Neuronal stem cell (in vitro differentiated cells): ENCODE measurements around the gene PPID.

ENCODE experiments used
- DNase-seq: peaks from one replicate; pipeline ENCODE4 v3.0.0-alpha.2; 2013; ENCODE audit warnings: low spot score
- H2AFZ ChIP-seq: one replicate; pipeline ENCODE4 v1.6.1; 2013; ENCODE audit warnings: mild to moderate bottlenecking, low read length, inconsistent platforms
- H2AK5ac ChIP-seq: 2 replicates; pipeline ENCODE4 v1.6.1; 2013; ENCODE audit warnings: low read depth, mild to moderate bottlenecking, inconsistent platforms, low read length, moderate library complexity, mixed read lengths
- H2BK120ac ChIP-seq: 2 replicates; pipeline ENCODE4 v1.6.1; 2013; ENCODE audit warnings: low read depth, mild to moderate bottlenecking, inconsistent platforms, low read length, moderate library complexity, mixed read lengths
- H2BK12ac ChIP-seq: one replicate; pipeline ENCODE4 v1.6.1; 2013; ENCODE audit warnings: low read length, inconsistent platforms
- H2BK15ac ChIP-seq: 2 replicates; pipeline ENCODE4 v1.6.1; 2013; ENCODE audit warnings: mild to moderate bottlenecking, low read length, inconsistent platforms, mixed read lengths
- H2BK5ac ChIP-seq: one replicate; pipeline ENCODE4 v1.6.1; 2013; ENCODE audit warnings: inconsistent platforms, mild to moderate bottlenecking, low read length, moderate library complexity
- H3K14ac ChIP-seq: one replicate; pipeline ENCODE4 v1.6.1; 2013; ENCODE audit warnings: low read length, inconsistent platforms
- H3K18ac ChIP-seq: 2 replicates; pipeline ENCODE4 v1.6.1; 2013; ENCODE audit warnings: low read length, inconsistent platforms
- H3K23ac ChIP-seq: 2 replicates; pipeline ENCODE4 v1.6.1; 2013; ENCODE audit warnings: low read depth, mild to moderate bottlenecking, mixed read lengths, low read length, inconsistent platforms; ENCODE audit not compliant: poor library complexity
- H3K27ac ChIP-seq: replicated peaks from 3 replicates; pipeline ENCODE4 v1.5.1; 2013; ENCODE audit warnings: low read length, inconsistent platforms
- H3K27me3 ChIP-seq, 3 experiments: 2 replicates each; pipeline ENCODE4 v1.6.1; 2013; ENCODE audit warnings: low read length in 3 of 3, mild to moderate bottlenecking in 2 of 3, inconsistent platforms in 1 of 3, low read depth in 1 of 3, mixed read lengths in 1 of 3, moderate library complexity in 1 of 3; ENCODE audit not compliant: control insufficient read depth in 3 of 3, insufficient read depth in 3 of 3
- H3K36me3 ChIP-seq, 2 donors: replicated peaks in 1 of 2; 2 replicates each; pipeline ENCODE4 v1.6.1; 2013; ENCODE audit warnings: low read length in 2 of 2; ENCODE audit not compliant: control insufficient read depth in 2 of 2, insufficient read depth in 2 of 2
- H3K4ac ChIP-seq: 2 replicates; pipeline ENCODE4 v1.6.1; 2013; ENCODE audit warnings: inconsistent platforms, mild to moderate bottlenecking, low read length, moderate library complexity
- H3K4me1 ChIP-seq, 2 donors: 1 replicate in 1 of 2; 2 replicates in 1 of 2; pipeline ENCODE4 v1.6.1; 2013; ENCODE audit warnings: low read length in 2 of 2, low read depth in 1 of 2; ENCODE audit not compliant: control insufficient read depth in 2 of 2, insufficient read depth in 1 of 2
- H3K4me2 ChIP-seq: one replicate; pipeline ENCODE4 v1.6.1; 2013; ENCODE audit warnings: mild to moderate bottlenecking, low read length, inconsistent platforms; ENCODE audit not compliant: insufficient read depth, poor library complexity, severe bottlenecking
- H3K4me3 ChIP-seq, 2 donors: 2 replicates each; pipeline ENCODE4 v1.5.1; 2013; ENCODE audit warnings: low read length in 2 of 2, mild to moderate bottlenecking in 2 of 2, inconsistent platforms in 1 of 2, moderate library complexity in 1 of 2
- H3K79me1 ChIP-seq: one replicate; pipeline ENCODE4 v1.6.1; 2013; ENCODE audit warnings: low read depth, mild to moderate bottlenecking, inconsistent platforms, low read length, moderate library complexity
- H3K9ac ChIP-seq: one replicate; pipeline ENCODE4 v1.6.1; 2013; ENCODE audit warnings: mild to moderate bottlenecking, low read depth, low read length, inconsistent platforms; ENCODE audit not compliant: poor library complexity
- H3K9me3 ChIP-seq, 2 donors: replicated peaks in 1 of 2; 2 replicates each; pipeline versions ENCODE3 to v1.6.1; 2013; ENCODE audit warnings: low read length in 2 of 2, mild to moderate bottlenecking in 2 of 2, inconsistent platforms in 1 of 2, low read depth in 1 of 2, mixed read lengths in 1 of 2, moderate library complexity in 1 of 2; ENCODE audit not compliant: control insufficient read depth in 2 of 2, insufficient read depth in 1 of 2
- H4K8ac ChIP-seq: one replicate; pipeline ENCODE4 v1.6.1; 2013; ENCODE audit warnings: low read depth, mild to moderate bottlenecking, inconsistent platforms, low read length, moderate library complexity
- H4K91ac ChIP-seq: one replicate; pipeline ENCODE4 v1.6.1; 2013; ENCODE audit warnings: low read length, low read depth, mild to moderate bottlenecking, inconsistent platforms; ENCODE audit not compliant: poor library complexity
- WGBS, 2 donors: extraction: QIAGEN DNeasy Blood & Tissue Kit; methylation state at CpG; one replicate each; pipeline ENCODE4 v1.1.7; 2013; ENCODE audit warnings: missing lambda C conversion rate in 2 of 2, mixed read lengths in 1 of 2; ENCODE audit not compliant: insufficient read length in 2 of 2, insufficient replicate concordance in 1 of 2; ENCODE audit errors: extremely low coverage in 2 of 2; 5-methylcytosine and 5-hydroxymethylcytosine counted together

The PPID gene

GRCh38 chr4:158724637-158725036 lies 1.4 kb upstream of the PPID start:
- H3K27ac ChIP-seq = no peak overlapping the region
- no CpG with 5 or more reads among the region's 4 CpGs for WGBS, 2 donors

GRCh38 chr4:158722291-158722916 lies 792 bp downstream of the PPID start:
- Histone ChIP-seq H2BK120ac (no peak overlapping the region), H3K36me3 (peaks cover 16 to 42% of the 10 kb centered on the region in 2 donors), H3K4ac (no peak overlapping the region), H3K18ac (no peak overlapping the region), H3K9me3 (no peaks in the 10 kb centered on the region), H4K91ac (no peak overlapping the region), H3K4me1 (peaks cover 0 to 3% of the 10 kb centered on the region in 2 donors), H3K27ac (no peak overlapping the region), H3K4me3 (peak overlapping the region; percentile 62 to 95), H3K14ac (no peak overlapping the region), H2BK15ac (no peak overlapping the region), H3K23ac (no peak overlapping the region), H2BK5ac (no peak overlapping the region), H3K9ac (no peak overlapping the region), H3K79me1 (peaks cover 2% of the 10 kb centered on the region), H2AK5ac (no peak overlapping the region), H4K8ac (no peak overlapping the region), H2BK12ac (no peak overlapping the region), H2AFZ (peak overlapping the region; percentile 92), H3K27me3 (no peaks in the 10 kb centered on the region), H3K4me2 (peak overlapping the region; percentile 81)
- peak; percentile 23 for DNase-seq
- no CpG with 5 or more reads among the region's 16 CpGs for WGBS, 2 donors

More at GRCh38 chr4:158724637-158725036, 1.4 kb upstream of the PPID start:
- Histone ChIP-seq H3K4me1 (peaks cover 4 to 7% of the 10 kb centered on the region in 2 donors), H2AFZ (peak overlapping the region; percentile 30), H4K91ac (no peak overlapping the region), H3K79me1 (peaks cover 2% of the 10 kb centered on the region), H2BK5ac (no peak overlapping the region), H3K23ac (no peak overlapping the region), H3K4ac (no peak overlapping the region), H2BK12ac (no peak overlapping the region), H3K9me3 (no peaks in the 10 kb centered on the region), H3K18ac (no peak overlapping the region), H2AK5ac (no peak overlapping the region), H3K4me2 (no peak overlapping the region), H2BK120ac (no peak overlapping the region), H3K9ac (no peak overlapping the region), H3K27me3 (no peaks in the 10 kb centered on the region), H2BK15ac (no peak overlapping the region), H3K36me3 (peaks cover 9 to 19% of the 10 kb centered on the region in 2 donors), H3K14ac (no peak overlapping the region), H3K4me3 (no peak overlapping the region), H4K8ac (no peak overlapping the region)
- DNase-seq = no peak

GRCh38 chr4:158721680-158722079 lies 1.5 kb downstream of the PPID start:
- no peak overlapping the region for H3K4ac ChIP-seq
- H4K8ac ChIP-seq = no peak overlapping the region
- no peak overlapping the region for H2BK12ac ChIP-seq
- H2AK5ac ChIP-seq = no peak overlapping the region
- no peak overlapping the region for H2BK15ac ChIP-seq
- H3K9ac ChIP-seq = no peak overlapping the region
- WGBS, 2 donors = no CpG with 5 or more reads among the region's 1 CpG
- no peak overlapping the region for H3K4me3 ChIP-seq
- H3K23ac ChIP-seq = no peak overlapping the region
- H2BK120ac ChIP-seq = no peak overlapping the region
- H3K4me2 ChIP-seq = no peak overlapping the region
- H3K14ac ChIP-seq = no peak overlapping the region
- H3K27me3 ChIP-seq = no peaks in the 10 kb centered on the region
- no peak overlapping the region for H4K91ac ChIP-seq
- H3K79me1 ChIP-seq = peaks cover 2% of the 10 kb centered on the region
- no peak overlapping the region for H3K27ac ChIP-seq
- H3K4me1 ChIP-seq = peaks cover 0 to 3% of the 10 kb centered on the region in 2 donors
- H3K36me3 ChIP-seq = peaks cover 16 to 49% of the 10 kb centered on the region in 2 donors
- H2AFZ ChIP-seq = no peak overlapping the region
- no peak overlapping the region for H3K18ac ChIP-seq
- no peaks in the 10 kb centered on the region for H3K9me3 ChIP-seq
- H2BK5ac ChIP-seq = no peak overlapping the region
- DNase-seq = no peak

- H3K36me3 ChIP-seq = peaks cover 26 to 96% of the 10 kb centered on the region in 2 donors
- no peak overlapping the region for H2BK120ac ChIP-seq
- no peak overlapping the region for H3K4ac ChIP-seq
- WGBS, 2 donors = no CpG with 5 or more reads among the region's 3 CpGs
- no peak overlapping the region for H2AK5ac ChIP-seq
- no peak overlapping the region for H2BK12ac ChIP-seq
- H3K27me3 ChIP-seq = no peaks in the 10 kb centered on the region
- no peak overlapping the region for H3K14ac ChIP-seq
- H3K4me1 ChIP-seq = no peaks in the 10 kb centered on the region
- H2AFZ ChIP-seq = no peak overlapping the region
- DNase-seq = no peak
- H3K4me2 ChIP-seq = no peak overlapping the region
- no peak overlapping the region for H3K23ac ChIP-seq
- no peak overlapping the region for H2BK15ac ChIP-seq
- no peak overlapping the region for H2BK5ac ChIP-seq
- H3K79me1 ChIP-seq = no peaks in the 10 kb centered on the region
- no peak overlapping the region for H3K18ac ChIP-seq
- H4K8ac ChIP-seq = no peak overlapping the region
- no peak overlapping the region for H4K91ac ChIP-seq
- H3K9me3 ChIP-seq = no peaks in the 10 kb centered on the region
- H3K27ac ChIP-seq = no peak overlapping the region
- no peak overlapping the region for H3K4me3 ChIP-seq
- no peak overlapping the region for H3K9ac ChIP-seq
Observed at GRCh38 chr4:158715802-158716201, 7.4 kb downstream of the PPID start.
